ENCODE measurements around the gene ZNF746. TPM values are rescaled to one million over a fixed set of nuclear protein-coding genes. Genes with fewer than 3 reads are reported as not detected.

The ZNF746 gene
- 10 to 100 TPM; 16.4 to 25.1 TPM for total RNA-seq
- polyA plus RNA-seq, result 10 to 100 TPM in 1 of 2 donors, 1 to 10 TPM in 1; 8.9 to 17.8 TPM
- long read RNA-seq, donor 1, partial matches to known transcripts, result 0 of 8 reads
- long read RNA-seq, donor 1, other reads (novel, unspliced or antisense), result 5 of 8 reads
- long read RNA-seq, donor 2, partial matches to known transcripts, result 0 of 1 reads
- long read RNA-seq, donor 2, other reads (novel, unspliced or antisense), result 0 of 1 reads
- long read RNA-seq, donor 3, partial matches to known transcripts, result 0 of 1 reads
- long read RNA-seq, donor 3, other reads (novel, unspliced or antisense), result 0 of 1 reads
- long read RNA-seq, donor 4, partial matches to known transcripts, result 0 of 1 reads
- long read RNA-seq, donor 4, other reads (novel, unspliced or antisense), result 0 of 1 reads
- long read RNA-seq, donor 5, partial matches to known transcripts, result 0 of 2 reads
- long read RNA-seq, donor 5, other reads (novel, unspliced or antisense), result 0 of 2 reads

GRCh38 chr7:149497467-149498261, at the start of gene ZNF746:
Gene ZNF746 (minus strand): TSS chr7:149497809. CDS start chr7:149497536, 273 bp downstream.
- Histone ChIP-seq H3K36me3 (ENCODE audit: control insufficient read depth in 4 of 4, insufficient read depth in 4 of 4, low read length in 4 of 4) (peaks cover 5 to 14% (median 13%) of the 10 kb centered on the region in 4 donors), H3K27me3 (ENCODE audit: control insufficient read depth in 3 of 3, insufficient read depth in 3 of 3, low read length in 2 of 3) (no peaks in the 10 kb centered on the region), H3K27ac (ENCODE audit: low read depth in 1 of 2, low read length in 1 of 2) (peak within 1 kb of the TSS; percentile 86 to 91), H3K9ac (ENCODE audit: insufficient read depth in 1 of 2, low read length in 2 of 2) (peak within 1 kb of the TSS; percentile 63 to 64), H3K9me3 (ENCODE audit: control insufficient read depth in 4 of 4, insufficient read depth in 3 of 4, low read length in 3 of 4) (no peaks in the 10 kb centered on the region), H3K4me1 (ENCODE audit: control insufficient read depth in 5 of 5, insufficient read depth in 5 of 5, low read length in 5 of 5) (peaks cover 0 to 28% (median 13%) of the 10 kb centered on the region in 5 donors), H3K4me3 (peak within 1 kb of the TSS; percentile 88)
- DNase-seq (peak; percentile 74 to 83 (median 81)), ATAC-seq (ENCODE audit: insufficient read depth, low FRiP score) (peak; percentile 94)
- TF ChIP-seq, protein P1, sequence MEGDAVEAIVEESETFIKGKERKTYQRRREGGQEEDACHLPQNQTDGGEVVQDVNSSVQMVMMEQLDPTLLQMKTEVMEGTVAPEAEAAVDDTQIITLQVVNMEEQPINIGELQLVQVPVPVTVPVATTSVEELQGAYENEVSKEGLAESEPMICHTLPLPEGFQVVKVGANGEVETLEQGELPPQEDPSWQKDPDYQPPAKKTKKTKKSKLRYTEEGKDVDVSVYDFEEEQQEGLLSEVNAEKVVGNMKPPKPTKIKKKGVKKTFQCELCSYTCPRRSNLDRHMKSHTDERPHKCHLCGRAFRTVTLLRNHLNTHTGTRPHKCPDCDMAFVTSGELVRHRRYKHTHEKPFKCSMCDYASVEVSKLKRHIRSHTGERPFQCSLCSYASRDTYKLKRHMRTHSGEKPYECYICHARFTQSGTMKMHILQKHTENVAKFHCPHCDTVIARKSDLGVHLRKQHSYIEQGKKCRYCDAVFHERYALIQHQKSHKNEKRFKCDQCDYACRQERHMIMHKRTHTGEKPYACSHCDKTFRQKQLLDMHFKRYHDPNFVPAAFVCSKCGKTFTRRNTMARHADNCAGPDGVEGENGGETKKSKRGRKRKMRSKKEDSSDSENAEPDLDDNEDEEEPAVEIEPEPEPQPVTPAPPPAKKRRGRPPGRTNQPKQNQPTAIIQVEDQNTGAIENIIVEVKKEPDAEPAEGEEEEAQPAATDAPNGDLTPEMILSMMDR (IDR thresholded peaks at IDR 0.05; ENCODE audit: control extremely low read depth, extremely low read depth), result peak; percentile 57
- WGBS, 2 donors, result 0 to 1% methylated on average over 65 to 109 of the region's 109 CpGs

- 95 to 96% methylated on average over 3 of the region's 3 CpGs for WGBS, 2 donors
- Histone ChIP-seq H3K9me3 (ENCODE audit: control insufficient read depth in 4 of 4, insufficient read depth in 3 of 4, low read length in 3 of 4) (peaks cover 0 to 1% (median 0%) of the 10 kb centered on the region in 4 donors), H3K9ac (ENCODE audit: insufficient read depth in 1 of 2, low read length in 2 of 2) (no peak overlapping the region), H3K27ac (ENCODE audit: low read depth in 1 of 2, low read length in 1 of 2) (no peak overlapping the region), H3K36me3 (ENCODE audit: control insufficient read depth in 4 of 4, insufficient read depth in 4 of 4, low read length in 4 of 4) (peaks cover 15 to 39% (median 27%) of the 10 kb centered on the region in 4 donors), H3K27me3 (ENCODE audit: control insufficient read depth in 3 of 3, insufficient read depth in 3 of 3, low read length in 2 of 3) (no peaks in the 10 kb centered on the region), H3K4me3 (no peak overlapping the region), H3K4me1 (ENCODE audit: control insufficient read depth in 5 of 5, insufficient read depth in 5 of 5, low read length in 5 of 5) (peaks cover 0 to 1% (median 0%) of the 10 kb centered on the region in 5 donors)
- TF ChIP-seq, protein P1 (IDR thresholded peaks at IDR 0.05; ENCODE audit: control extremely low read depth, extremely low read depth), result no peak
- ATAC-seq (ENCODE audit: insufficient read depth, low FRiP score) (no peak), DNase-seq (no peak)
These were observed 49.5 kb upstream of the ZNF746 start for GRCh38 chr7:149547126-149547525.

- 91 to 95% methylated on average over 2 of the region's 2 CpGs for WGBS, 2 donors
- H3K36me3 ChIP-seq (ENCODE audit: control insufficient read depth in 4 of 4, insufficient read depth in 4 of 4, low read length in 4 of 4), result peaks cover 10 to 36% (median 25%) of the 10 kb centered on the region in 4 donors
- no peaks in the 10 kb centered on the region for H3K27me3 ChIP-seq (ENCODE audit: control insufficient read depth in 3 of 3, insufficient read depth in 3 of 3, low read length in 2 of 3)
- H3K4me1 ChIP-seq (ENCODE audit: control insufficient read depth in 5 of 5, insufficient read depth in 5 of 5, low read length in 5 of 5), result peaks cover 0 to 1% (median 0%) of the 10 kb centered on the region in 5 donors
- ATAC-seq (ENCODE audit: insufficient read depth, low FRiP score) (no peak), DNase-seq (no peak)
- TF ChIP-seq, protein P1 (IDR thresholded peaks at IDR 0.05; ENCODE audit: control extremely low read depth, extremely low read depth), result no peak
- peaks cover 0 to 1% (median 0%) of the 10 kb centered on the region in 4 donors for H3K9me3 ChIP-seq (ENCODE audit: control insufficient read depth in 4 of 4, insufficient read depth in 3 of 4, low read length in 3 of 4)
- no peak overlapping the region for H3K27ac ChIP-seq (ENCODE audit: low read depth in 1 of 2, low read length in 1 of 2)
- no peak overlapping the region for H3K4me3 ChIP-seq
- no peak overlapping the region for H3K9ac ChIP-seq (ENCODE audit: insufficient read depth in 1 of 2, low read length in 2 of 2)
These were observed 48.7 kb upstream of the ZNF746 start for GRCh38 chr7:149546331-149546730.
